ENCODE data around the gene LTBP4.
A peak's percentile ranks its signal among the peaks of the same experiment; 100 is the strongest.
"Not testable (repeated sequence)": the region's sequence is repeated elsewhere in the genome, so short reads cannot be mapped to it uniquely, and the experiment has no call there.

LTBP4 gene, protein sequence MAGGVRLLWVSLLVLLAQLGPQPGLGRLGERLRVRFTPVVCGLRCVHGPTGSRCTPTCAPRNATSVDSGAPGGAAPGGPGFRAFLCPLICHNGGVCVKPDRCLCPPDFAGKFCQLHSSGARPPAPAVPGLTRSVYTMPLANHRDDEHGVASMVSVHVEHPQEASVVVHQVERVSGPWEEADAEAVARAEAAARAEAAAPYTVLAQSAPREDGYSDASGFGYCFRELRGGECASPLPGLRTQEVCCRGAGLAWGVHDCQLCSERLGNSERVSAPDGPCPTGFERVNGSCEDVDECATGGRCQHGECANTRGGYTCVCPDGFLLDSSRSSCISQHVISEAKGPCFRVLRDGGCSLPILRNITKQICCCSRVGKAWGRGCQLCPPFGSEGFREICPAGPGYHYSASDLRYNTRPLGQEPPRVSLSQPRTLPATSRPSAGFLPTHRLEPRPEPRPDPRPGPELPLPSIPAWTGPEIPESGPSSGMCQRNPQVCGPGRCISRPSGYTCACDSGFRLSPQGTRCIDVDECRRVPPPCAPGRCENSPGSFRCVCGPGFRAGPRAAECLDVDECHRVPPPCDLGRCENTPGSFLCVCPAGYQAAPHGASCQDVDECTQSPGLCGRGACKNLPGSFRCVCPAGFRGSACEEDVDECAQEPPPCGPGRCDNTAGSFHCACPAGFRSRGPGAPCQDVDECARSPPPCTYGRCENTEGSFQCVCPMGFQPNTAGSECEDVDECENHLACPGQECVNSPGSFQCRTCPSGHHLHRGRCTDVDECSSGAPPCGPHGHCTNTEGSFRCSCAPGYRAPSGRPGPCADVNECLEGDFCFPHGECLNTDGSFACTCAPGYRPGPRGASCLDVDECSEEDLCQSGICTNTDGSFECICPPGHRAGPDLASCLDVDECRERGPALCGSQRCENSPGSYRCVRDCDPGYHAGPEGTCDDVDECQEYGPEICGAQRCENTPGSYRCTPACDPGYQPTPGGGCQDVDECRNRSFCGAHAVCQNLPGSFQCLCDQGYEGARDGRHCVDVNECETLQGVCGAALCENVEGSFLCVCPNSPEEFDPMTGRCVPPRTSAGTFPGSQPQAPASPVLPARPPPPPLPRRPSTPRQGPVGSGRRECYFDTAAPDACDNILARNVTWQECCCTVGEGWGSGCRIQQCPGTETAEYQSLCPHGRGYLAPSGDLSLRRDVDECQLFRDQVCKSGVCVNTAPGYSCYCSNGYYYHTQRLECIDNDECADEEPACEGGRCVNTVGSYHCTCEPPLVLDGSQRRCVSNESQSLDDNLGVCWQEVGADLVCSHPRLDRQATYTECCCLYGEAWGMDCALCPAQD (N-terminal part only)

DNA sequence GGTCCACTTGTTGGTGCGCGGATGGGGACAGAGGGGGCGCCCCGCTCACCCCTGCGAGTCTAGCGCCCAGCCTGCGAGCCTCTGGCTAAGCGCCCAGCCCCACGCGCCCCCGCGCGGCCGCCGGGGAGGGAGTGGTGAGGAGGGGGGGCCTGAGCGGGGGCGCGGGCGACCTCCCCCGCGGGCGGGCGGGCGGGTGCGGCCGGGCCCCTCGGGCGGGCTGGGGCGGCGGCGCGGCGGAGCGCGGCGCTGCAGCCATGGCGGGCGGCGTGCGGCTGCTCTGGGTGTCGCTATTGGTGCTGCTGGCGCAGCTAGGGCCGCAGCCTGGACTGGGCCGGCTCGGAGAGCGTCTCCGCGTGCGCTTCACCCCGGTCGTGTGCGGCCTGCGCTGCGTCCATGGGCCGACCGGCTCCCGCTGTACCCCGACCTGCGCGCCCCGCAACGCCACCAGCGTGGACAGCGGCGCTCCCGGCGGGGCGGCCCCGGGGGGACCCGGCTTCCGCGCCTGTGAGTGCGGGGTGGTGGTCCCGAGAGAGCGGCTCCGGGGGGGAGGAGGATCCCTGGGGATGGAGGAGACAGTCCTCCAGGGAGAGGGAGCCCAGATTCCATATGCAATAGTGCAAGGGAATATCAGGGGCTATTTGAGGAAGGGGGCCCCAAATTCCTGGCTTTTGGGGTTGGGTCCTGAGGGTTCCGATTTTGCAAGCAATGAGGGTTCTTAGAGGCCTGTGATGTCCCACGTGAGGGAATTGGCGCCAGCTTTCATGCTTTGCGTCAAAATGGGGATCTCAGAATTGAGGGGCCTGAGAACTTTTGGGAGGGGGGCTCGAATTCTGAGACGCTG is at the start of gene LTBP4:
TSS of gene LTBP4 (plus strand) at position 236 of the 841 bp plus-strand sequence. CDS start at position 255, 19 bp downstream.
- no peak within 1 kb of the TSS for H3K27ac Mint-ChIP-seq
- H3K9me3 Mint-ChIP-seq (ENCODE audit: low read depth), result no peaks in the 10 kb centered on the region
- peaks cover 54% of the 10 kb centered on the region for H3K4me1 Mint-ChIP-seq (ENCODE audit: low read depth)
- H3K4me3 Mint-ChIP-seq, result peak within 1 kb of the TSS; percentile 74
- no peaks in the 10 kb centered on the region for H3K36me3 Mint-ChIP-seq
- H3K27me3 Mint-ChIP-seq, result peaks cover 14% of the 10 kb centered on the region

DNA sequence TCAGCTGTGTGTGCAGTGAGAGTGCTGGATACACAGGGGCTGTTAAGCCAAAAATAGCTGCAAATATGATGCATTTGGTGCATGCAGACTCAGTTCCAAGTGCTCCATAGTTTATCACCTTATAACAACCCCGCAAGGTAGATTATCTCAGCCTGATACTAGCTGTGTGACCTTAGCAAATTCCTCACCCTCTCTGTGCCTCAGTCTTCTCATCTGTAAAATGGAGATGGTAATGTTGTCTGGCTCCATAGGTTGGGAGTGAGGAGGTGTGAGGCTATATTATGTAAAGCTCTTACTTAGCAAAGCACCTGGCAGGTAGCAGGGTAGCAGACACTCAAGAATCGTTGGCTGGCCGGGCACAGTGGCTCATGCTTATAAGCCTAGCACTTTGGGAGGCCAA is 48.3 kb upstream of the LTBP4 start:
- H3K9me3 Mint-ChIP-seq (ENCODE audit: low read depth), result no peaks in the 10 kb centered on the region
- H3K4me1 Mint-ChIP-seq (ENCODE audit: low read depth), result peaks cover 14% of the 10 kb centered on the region
- H3K27me3 Mint-ChIP-seq, result peaks cover 26% of the 10 kb centered on the region
- no peaks in the 10 kb centered on the region for H3K36me3 Mint-ChIP-seq
- H3K27ac Mint-ChIP-seq, result no peak overlapping the region
- no peak overlapping the region for H3K4me3 Mint-ChIP-seq

DNA sequence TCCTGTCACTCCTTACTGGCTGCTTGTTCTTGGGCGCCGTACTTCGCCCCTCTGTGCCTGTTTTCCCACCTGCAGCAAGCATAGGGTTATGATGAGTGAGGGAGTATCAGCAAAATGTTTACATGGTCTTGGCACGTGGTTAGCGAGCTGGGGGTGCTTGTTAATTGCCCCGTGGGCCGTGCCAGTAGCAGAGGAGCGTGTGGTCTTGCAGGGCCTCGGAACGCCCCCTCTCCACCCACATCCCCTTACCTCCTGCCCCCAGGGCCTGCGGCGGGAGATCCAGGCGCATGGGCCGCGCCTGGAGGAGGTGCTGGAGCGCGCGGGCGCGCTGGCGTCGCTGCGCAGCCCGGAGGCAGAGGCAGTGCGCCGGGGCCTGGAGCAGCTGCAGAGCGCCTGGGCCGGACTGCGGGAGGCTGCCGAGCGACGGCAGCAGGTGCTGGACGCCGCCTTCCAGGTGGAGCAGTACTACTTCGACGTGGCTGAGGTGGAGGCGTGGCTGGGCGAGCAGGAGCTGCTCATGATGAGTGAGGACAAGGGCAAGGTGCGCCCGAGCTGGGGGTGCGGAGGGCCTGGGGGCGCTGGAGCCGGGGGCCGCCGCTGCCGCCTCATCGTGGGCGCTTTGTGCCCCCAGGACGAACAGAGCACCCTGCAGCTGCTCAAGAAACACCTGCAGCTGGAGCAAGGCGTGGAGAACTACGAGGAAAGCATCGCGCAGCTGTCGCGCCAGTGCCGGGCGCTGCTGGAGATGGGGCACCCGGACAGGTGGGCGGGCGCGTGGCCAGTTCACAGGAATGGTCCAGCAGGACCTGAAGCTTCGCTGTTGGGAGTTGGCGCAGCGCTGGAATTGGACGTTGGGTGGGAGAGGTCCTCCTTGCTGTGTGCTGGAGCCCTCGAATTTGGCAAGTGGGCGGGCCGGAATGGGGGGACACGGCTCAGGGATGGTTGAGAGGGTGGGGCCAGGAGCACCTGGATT is 47.0 kb upstream of the LTBP4 start:
- H3K4me3 Mint-ChIP-seq, result no peak overlapping the region
- peaks cover 22% of the 10 kb centered on the region for H3K27me3 Mint-ChIP-seq
- peaks cover 8% of the 10 kb centered on the region for H3K4me1 Mint-ChIP-seq (ENCODE audit: low read depth)
- no peaks in the 10 kb centered on the region for H3K9me3 Mint-ChIP-seq (ENCODE audit: low read depth)
- H3K36me3 Mint-ChIP-seq, result no peaks in the 10 kb centered on the region
- H3K27ac Mint-ChIP-seq, result no peak overlapping the region

DNA sequence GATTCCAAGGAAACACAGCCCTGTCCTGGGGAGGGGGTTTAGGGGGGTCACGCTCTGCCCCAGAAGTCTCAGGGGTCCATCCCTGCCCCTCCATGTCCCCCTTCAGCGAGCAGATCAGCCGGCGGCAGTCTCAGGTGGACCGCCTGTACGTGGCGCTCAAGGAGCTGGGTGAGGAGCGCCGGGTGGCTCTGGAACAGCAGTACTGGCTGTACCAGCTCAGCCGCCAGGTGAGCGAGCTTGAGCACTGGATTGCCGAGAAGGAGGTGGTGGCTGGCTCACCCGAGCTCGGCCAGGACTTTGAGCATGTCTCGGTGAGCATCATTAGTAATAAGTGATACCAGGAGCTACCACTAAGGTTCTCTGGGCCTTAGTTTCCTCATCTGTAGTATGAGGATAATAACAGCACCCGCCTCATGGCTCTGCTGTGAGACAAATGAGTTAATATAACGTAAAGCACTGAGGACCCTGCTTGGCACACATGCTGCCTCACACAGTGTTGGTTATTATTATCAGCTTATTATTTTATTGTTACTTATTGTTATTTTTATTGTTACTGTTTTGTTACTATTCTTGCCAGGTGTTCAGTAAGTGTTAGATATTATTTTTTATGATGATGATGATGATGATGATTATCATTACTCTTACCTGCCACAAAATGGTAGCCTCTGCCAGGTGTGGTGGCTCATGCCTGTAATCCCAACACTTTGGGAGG is 45.0 kb upstream of the LTBP4 start:
- Mint-ChIP-seq H3K4me1 (ENCODE audit: low read depth) (peaks cover 10% of the 10 kb centered on the region), H3K9me3 (ENCODE audit: low read depth) (no peaks in the 10 kb centered on the region), H3K4me3 (no peak overlapping the region), H3K27me3 (peaks cover 16% of the 10 kb centered on the region), H3K36me3 (no peaks in the 10 kb centered on the region), H3K27ac (no peak overlapping the region)

DNA sequence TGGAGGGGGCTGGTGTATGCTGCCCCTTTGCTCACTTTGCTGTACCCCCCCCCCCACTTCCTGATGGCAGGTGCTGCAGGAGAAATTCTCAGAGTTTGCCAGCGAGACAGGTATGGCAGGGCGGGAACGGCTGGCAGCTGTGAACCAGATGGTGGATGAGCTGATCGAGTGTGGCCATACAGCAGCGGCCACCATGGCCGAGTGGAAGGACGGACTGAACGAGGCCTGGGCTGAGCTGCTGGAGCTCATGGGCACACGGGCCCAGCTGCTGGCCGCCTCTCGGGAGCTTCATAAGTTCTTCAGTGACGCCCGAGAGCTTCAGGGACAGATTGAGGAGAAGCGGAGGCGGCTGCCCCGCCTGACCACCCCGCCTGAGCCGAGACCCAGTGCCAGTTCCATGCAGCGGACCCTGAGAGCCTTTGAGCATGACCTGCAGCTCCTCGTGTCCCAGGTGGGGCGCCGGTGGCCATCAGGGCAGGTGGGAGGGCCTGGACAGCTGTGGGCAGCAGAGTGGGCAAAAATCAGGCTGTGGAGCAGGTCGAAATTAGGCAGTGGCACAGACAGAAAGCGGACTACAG is 44.1 kb upstream of the LTBP4 start:
- Mint-ChIP-seq H3K36me3 (no peaks in the 10 kb centered on the region), H3K9me3 (ENCODE audit: low read depth) (no peaks in the 10 kb centered on the region), H3K4me1 (ENCODE audit: low read depth) (peaks cover 13% of the 10 kb centered on the region), H3K4me3 (no peak overlapping the region), H3K27ac (no peak overlapping the region), H3K27me3 (peaks cover 18% of the 10 kb centered on the region)

DNA sequence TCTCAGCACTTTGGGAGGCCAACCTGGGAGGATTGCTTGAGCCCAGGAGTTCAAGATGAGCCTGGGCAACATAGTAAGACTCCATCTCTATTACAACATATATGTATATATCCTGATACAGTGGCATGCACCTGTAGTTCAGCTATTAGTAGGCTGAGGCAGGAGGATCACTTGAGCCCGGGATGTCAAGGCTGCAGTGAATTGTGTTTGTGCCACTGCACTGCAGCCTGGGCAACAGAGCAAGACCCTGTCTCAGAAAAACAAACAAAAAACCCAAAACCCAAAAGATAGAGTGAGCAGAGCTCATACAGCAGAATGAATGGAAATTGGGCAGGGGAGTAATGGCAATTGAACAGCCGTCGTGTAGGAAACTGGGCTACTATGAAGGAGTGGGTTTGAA is 41.8 kb upstream of the LTBP4 start:
- Mint-ChIP-seq H3K36me3 (no peaks in the 10 kb centered on the region), H3K27me3 (peaks cover 11% of the 10 kb centered on the region), H3K9me3 (ENCODE audit: low read depth) (no peaks in the 10 kb centered on the region), H3K27ac (no peak overlapping the region), H3K4me3 (no peak overlapping the region), H3K4me1 (ENCODE audit: low read depth) (peaks cover 10% of the 10 kb centered on the region)

DNA sequence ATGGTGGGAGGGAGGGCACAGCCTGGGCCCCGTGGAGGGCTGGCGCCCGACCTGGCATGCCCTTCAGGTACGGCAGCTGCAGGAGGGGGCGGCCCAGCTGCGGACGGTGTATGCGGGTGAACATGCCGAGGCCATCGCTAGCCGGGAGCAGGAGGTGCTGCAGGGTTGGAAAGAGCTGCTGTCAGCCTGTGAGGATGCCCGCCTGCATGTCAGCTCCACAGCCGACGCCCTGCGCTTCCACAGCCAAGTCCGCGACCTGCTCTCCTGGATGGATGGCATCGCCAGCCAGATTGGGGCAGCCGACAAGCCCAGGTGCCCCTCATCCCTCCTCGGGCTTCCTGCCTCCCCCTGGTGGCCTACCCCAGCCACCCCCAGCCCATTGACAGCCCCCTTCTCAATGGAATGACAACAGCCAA is 41.1 kb upstream of the LTBP4 start:
- Mint-ChIP-seq H3K4me1 (ENCODE audit: low read depth) (peaks cover 9% of the 10 kb centered on the region), H3K27ac (no peak overlapping the region), H3K4me3 (no peak overlapping the region), H3K36me3 (no peaks in the 10 kb centered on the region), H3K27me3 (peaks cover 9% of the 10 kb centered on the region), H3K9me3 (ENCODE audit: low read depth) (no peaks in the 10 kb centered on the region)

DNA sequence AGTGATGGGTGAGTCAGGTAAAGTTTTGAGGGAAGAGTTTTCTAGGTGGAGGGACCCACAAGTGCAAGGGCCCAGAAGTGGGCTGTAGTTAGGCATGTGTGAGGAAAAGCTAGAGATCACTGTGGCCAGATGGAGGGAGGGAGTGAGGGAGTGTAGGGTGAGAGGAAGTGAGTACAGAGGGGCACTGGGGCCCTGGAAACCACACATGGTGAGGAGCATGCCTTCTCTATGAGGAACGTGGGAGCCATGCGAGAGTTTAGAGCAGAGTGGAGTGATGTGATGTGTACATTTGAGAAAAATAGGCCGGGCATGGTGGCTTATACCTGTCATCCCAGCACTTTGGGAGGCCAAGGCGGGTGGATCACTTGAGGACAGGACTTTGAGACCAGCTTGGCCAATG is 39.2 kb upstream of the LTBP4 start:
- H3K27ac Mint-ChIP-seq, result no peak overlapping the region
- H3K4me3 Mint-ChIP-seq, result no peak overlapping the region
- peaks cover 9% of the 10 kb centered on the region for H3K4me1 Mint-ChIP-seq (ENCODE audit: low read depth)
- peaks cover 13% of the 10 kb centered on the region for H3K27me3 Mint-ChIP-seq
- H3K9me3 Mint-ChIP-seq (ENCODE audit: low read depth), result no peaks in the 10 kb centered on the region
- no peaks in the 10 kb centered on the region for H3K36me3 Mint-ChIP-seq

DNA sequence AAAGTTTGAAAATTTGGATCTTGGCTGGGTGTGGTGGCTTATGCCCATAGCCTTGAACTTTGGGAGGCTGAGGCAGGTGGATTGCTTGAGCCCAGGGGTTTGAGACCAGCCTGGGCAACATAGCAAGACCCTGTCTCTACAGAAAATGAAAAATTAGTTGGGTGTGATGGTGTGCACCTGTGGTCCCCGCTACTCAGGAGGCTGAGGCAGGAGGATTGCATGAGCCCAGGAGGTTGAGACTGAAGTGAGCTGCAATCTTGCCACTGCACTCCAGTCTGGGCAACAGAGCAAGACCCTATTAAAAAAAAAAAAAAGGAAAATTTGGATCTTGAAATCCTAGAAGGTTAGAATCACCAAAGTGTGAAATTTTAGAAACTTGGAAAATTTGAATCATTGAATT is 36.6 kb upstream of the LTBP4 start:
- H3K4me3 Mint-ChIP-seq; H3K4me1 Mint-ChIP-seq (ENCODE audit: low read depth); H3K36me3 Mint-ChIP-seq; H3K27ac Mint-ChIP-seq; H3K9me3 Mint-ChIP-seq (ENCODE audit: low read depth): not testable (repeated sequence)
- H3K27me3 Mint-ChIP-seq, result peaks cover 16% of the 10 kb centered on the region

DNA sequence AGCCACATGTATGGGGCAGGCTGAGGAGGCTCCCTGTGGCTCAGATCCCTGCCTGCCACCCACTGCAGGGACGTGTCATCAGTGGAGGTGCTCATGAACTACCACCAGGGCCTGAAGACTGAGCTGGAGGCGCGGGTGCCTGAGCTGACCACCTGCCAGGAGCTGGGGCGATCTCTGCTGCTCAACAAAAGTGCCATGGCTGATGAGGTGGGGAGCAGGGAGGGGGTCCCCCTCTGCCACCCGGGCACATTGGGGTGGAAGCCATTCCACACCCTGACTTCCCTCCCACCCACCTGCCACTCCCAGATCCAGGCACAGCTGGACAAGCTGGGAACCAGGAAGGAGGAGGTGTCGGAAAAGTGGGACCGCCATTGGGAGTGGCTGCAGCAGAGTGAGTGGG is 35.8 kb upstream of the LTBP4 start:
- H3K4me1 Mint-ChIP-seq (ENCODE audit: low read depth), result peaks cover 10% of the 10 kb centered on the region
- no peak overlapping the region for H3K27ac Mint-ChIP-seq
- H3K9me3 Mint-ChIP-seq (ENCODE audit: low read depth), result no peaks in the 10 kb centered on the region
- peaks cover 16% of the 10 kb centered on the region for H3K27me3 Mint-ChIP-seq
- no peak overlapping the region for H3K4me3 Mint-ChIP-seq
- no peaks in the 10 kb centered on the region for H3K36me3 Mint-ChIP-seq

DNA sequence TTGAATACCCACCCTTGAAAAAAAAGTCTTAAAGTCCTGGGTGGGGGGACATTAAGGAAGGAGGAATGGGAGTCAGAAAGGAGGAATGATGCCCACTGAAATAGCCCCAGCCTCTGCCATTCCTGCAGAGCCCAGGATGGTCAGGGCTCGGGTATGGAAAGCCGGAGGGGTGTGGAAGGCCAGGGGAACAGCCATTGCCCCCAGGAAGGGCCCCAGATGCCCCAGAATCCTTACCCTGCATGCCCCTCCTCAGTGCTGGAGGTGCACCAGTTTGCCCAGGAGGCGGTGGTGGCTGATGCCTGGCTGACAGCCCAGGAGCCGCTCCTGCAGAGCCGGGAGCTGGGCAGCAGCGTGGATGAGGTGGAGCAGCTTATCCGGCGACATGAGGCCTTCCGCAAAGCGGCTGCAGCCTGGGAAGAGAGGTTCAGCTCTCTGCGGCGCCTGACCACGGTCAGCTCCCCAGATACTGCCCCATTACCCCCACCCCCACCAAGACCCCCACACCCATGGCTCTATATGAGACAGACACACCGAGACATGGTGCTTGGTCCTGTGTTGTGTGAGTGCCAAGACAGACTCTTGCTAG is 35.2 kb upstream of the LTBP4 start:
- peaks cover 3% of the 10 kb centered on the region for H3K9me3 Mint-ChIP-seq (ENCODE audit: low read depth)
- no peaks in the 10 kb centered on the region for H3K36me3 Mint-ChIP-seq
- peaks cover 16% of the 10 kb centered on the region for H3K27me3 Mint-ChIP-seq
- H3K4me1 Mint-ChIP-seq (ENCODE audit: low read depth), result peaks cover 15% of the 10 kb centered on the region
- no peak overlapping the region for H3K4me3 Mint-ChIP-seq
- H3K27ac Mint-ChIP-seq, result no peak overlapping the region

DNA sequence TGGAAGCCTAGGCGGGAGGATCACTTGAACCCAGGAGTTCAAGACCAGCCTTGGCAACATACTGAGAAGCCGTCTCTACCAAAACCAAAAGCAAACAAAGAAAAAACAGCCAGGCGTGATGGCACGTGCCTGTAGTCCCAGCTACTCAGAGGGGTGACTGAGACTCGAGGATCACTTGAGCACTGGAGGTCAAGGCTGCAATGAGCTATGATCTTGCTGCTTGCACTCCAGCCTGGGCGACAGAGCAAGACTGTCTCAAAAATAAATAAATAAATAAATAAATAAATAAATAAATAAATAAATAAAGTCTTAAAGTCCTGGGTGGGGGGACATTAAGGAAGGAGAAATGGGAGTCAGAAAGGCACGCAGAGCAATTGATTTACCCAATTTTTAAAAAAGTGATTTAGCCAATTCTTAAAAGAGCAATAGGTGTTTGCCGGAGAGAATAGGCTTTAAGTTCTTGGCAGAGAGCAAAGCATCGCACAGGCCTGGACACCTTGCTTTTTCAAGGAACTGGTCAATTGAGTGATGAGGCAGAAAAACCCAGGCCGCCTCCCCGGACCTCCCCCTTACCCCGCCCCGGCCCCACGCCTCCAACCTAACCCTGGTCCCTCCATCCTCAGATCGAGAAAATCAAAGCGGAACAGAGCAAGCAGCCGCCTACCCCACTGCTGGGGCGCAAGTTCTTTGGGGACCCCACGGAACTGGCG is 34.0 kb upstream of the LTBP4 start:
- no peak overlapping the region for H3K27ac Mint-ChIP-seq
- H3K27me3 Mint-ChIP-seq, result peaks cover 12% of the 10 kb centered on the region
- peak overlapping the region; percentile 54 for H3K4me3 Mint-ChIP-seq

More for the DNA sequence above, 34.0 kb upstream of the LTBP4 start:
- H3K9me3 Mint-ChIP-seq (ENCODE audit: low read depth), result peaks cover 4% of the 10 kb centered on the region
- no peaks in the 10 kb centered on the region for H3K36me3 Mint-ChIP-seq
- peaks cover 12% of the 10 kb centered on the region for H3K4me1 Mint-ChIP-seq (ENCODE audit: low read depth)

All from activated naive CD8-positive, alpha-beta T cell (primary cell).